NB4 (cell line): ENCODE data around the gene ZNF621.
A peak's percentile ranks its signal among the peaks of the same experiment; 100 is the strongest.

Source experiments
- DNase-seq: peaks from one replicate; pipeline ENCODE4 v3.0.0; 2010; ENCODE audit warnings: low read depth
- H3K4me3 ChIP-seq: one replicate; pipeline ENCODE4 v1.5.1; 2011; ENCODE audit warnings: mild to moderate bottlenecking, low read depth, low read length, moderate library complexity
- MYC ChIP-seq: IDR thresholded peaks from 2 replicates; pipeline ENCODE4 v1.6.1; 2011; ENCODE audit warnings: low read depth, low read length
- POLR2A ChIP-seq: IDR thresholded peaks from 2 replicates; pipeline ENCODE4 v1.6.1; 2011; ENCODE audit warnings: mild to moderate bottlenecking; ENCODE audit not compliant: insufficient read length; ENCODE audit errors: extremely low read depth
- TF ChIP-seq, protein P1 (sequence below): IDR thresholded peaks from one replicate; pipeline ENCODE4 v1.5.1; 2012; ENCODE audit warnings: low read depth, low read length
- TF ChIP-seq, protein P2 (sequence below): IDR thresholded peaks from 2 replicates; pipeline ENCODE4 v1.6.1; 2011; ENCODE audit warnings: low read depth, low read length

Gene ZNF621

DNA sequence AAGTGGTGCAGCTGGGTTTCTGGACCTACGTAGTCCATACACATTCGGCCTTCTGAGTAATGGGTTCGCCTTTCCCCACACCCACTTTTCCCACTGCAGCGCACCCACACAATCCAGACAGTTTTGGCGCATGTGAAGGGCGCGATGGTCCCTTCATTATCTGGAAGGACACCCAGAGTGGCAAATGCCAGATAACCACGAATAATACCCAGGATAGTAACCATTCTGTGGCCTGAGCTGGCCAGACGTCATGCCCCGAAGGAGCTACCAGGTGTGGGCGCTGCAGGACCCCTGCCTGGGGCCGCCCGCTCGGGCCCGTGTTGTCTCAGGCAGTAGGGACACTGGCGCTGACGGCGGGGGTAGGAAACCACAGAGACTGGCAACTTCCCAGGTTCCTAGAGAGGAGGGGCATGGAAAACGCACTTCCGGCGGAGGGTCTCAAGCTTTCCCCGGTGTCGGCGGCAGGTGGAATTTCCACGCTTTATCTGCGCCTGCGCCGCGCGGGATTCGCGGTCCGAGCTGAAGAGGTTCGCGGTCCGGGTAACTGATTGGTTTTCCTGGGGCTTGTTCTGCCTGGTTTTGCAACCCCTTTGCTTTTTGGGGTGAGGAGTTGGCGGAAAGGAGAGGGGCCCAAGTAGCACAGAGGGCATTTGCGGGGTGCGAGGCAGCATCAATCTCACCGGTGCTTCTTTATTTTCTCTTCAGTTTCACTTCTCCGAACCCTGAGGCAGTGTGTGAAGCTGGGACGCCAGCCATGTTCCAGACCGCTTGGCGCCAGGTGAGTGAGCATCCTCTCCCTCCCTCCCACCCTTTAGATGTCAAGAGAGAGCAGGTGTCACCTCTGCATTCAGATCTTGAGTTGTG is 18.9 kb upstream of the ZNF621 start, which contains the start of gene ZNF620:
Gene ZNF620, plus strand, starts transcription at position 441 of the 864 bp plus-strand sequence. Its CDS starts 314 bp downstream, at position 755.
- peak; percentile 85 for DNase-seq
- peak within 1 kb of the TSS; percentile 80 for H3K4me3 ChIP-seq
- TF ChIP-seq MYC (peak; percentile 47; the same call in 1 of the 2 replicates), POLR2A (no peak)
- TF ChIP-seq, protein P1, sequence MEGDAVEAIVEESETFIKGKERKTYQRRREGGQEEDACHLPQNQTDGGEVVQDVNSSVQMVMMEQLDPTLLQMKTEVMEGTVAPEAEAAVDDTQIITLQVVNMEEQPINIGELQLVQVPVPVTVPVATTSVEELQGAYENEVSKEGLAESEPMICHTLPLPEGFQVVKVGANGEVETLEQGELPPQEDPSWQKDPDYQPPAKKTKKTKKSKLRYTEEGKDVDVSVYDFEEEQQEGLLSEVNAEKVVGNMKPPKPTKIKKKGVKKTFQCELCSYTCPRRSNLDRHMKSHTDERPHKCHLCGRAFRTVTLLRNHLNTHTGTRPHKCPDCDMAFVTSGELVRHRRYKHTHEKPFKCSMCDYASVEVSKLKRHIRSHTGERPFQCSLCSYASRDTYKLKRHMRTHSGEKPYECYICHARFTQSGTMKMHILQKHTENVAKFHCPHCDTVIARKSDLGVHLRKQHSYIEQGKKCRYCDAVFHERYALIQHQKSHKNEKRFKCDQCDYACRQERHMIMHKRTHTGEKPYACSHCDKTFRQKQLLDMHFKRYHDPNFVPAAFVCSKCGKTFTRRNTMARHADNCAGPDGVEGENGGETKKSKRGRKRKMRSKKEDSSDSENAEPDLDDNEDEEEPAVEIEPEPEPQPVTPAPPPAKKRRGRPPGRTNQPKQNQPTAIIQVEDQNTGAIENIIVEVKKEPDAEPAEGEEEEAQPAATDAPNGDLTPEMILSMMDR = peak; percentile 49
- TF ChIP-seq, protein P2, sequence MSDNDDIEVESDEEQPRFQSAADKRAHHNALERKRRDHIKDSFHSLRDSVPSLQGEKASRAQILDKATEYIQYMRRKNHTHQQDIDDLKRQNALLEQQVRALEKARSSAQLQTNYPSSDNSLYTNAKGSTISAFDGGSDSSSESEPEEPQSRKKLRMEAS = no peak; the same call in 1 of the 2 replicates

DNA sequence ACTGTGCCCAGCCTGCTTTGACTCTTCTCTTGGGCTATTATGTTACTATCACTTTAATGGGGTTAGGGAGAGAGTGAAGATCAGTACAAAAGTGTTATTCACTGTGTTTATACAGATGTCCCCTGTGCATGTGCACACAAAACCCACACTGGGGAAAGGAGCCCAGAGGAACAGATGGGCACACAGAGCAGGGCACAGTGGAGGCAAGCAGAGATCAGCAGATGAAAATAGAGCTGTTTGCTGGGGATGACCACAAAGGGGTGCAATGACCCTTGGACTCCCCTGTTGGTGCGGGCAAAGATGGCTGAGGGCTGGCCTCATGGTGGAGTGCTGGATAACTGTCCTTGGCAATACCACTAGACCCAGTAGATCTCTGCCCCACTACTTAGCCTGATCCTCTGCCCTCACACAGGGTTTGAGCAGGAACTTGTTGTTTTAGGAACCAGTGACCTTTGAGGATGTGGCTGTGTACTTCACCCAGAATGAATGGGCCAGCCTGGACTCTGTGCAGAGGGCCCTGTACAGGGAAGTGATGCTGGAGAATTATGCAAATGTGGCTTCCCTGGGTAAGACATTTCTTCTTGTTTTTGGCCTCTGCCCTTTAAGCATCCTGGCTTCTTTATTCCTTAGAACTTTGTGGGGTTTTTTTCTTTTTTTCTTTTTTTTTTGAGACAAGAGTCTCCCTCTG is 13.6 kb upstream of the ZNF621 start:
- no peak for DNase-seq
- TF ChIP-seq MYC = no peak
- TF ChIP-seq POLR2A = no peak
- TF ChIP-seq, protein P2 = no peak
- H3K4me3 ChIP-seq = no peak overlapping the region

DNA sequence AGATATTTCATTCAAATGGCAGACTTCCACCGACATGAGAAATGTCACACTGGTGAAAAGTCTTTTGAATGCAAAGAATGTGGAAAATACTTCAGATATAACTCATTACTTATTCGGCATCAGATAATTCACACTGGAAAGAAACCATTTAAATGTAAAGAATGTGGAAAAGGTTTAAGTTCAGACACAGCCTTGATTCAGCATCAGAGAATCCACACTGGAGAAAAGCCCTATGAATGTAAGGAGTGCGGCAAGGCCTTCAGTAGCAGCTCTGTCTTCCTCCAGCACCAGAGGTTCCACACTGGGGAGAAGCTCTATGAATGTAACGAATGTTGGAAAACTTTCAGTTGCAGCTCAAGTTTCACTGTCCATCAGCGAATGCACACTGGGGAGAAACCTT is 8.6 kb upstream of the ZNF621 start:
- H3K4me3 ChIP-seq = no peak overlapping the region
- no peak for DNase-seq
- TF ChIP-seq, protein P2 = no peak
- TF ChIP-seq, protein P1 = no peak
- TF ChIP-seq MYC (no peak), POLR2A (no peak)

DNA sequence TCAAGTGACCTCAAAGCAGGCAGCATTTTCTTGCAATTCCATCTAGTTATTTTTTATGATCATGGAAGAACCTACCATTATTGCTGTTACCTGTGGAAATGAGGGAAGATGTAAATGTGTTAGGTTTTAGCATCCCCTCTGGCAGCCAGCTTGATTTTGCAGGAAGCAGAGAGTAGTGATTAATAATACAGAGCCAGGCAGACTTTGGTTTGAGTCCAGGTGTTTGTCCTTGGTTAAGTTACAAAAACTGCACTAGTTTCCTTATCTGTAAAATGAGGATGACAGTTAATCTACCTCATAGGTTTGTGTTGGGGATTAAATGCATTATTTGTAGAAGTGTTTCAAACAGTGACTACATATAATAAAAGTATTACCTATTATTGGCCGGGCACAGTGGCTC is 6.7 kb upstream of the ZNF621 start:
- DNase-seq = no peak
- no peak overlapping the region for H3K4me3 ChIP-seq
- TF ChIP-seq, protein P2 = no peak
- TF ChIP-seq, protein P1 = no peak
- TF ChIP-seq MYC = no peak
- no peak for TF ChIP-seq POLR2A

DNA sequence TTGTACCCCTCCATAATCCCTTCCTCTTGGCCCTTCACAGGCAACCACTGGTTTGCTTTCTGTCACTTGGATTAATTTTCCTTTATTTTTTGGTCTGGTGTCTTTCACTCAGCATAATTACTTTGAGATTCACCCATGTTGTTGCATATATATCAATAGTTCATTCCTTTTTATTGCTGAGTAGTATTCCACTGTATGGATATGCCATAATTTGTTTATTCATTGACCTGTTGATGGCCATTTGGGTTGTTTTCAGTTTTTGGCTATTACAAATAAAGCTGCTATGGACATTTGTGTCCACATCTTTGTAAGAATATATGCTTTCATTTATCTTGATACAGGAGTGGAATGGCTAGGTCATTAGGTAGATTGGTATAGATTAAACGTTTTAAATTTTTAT is 5.9 kb upstream of the ZNF621 start:
- no peak overlapping the region for H3K4me3 ChIP-seq
- DNase-seq = no peak
- TF ChIP-seq POLR2A (no peak), MYC (no peak)
- TF ChIP-seq, protein P2 = no peak
- TF ChIP-seq, protein P1 = no peak
